ENCODE data around the gene SPDEF. TPM values are rescaled to one million over a fixed set of nuclear protein-coding genes. Genes with fewer than 3 reads are reported as not detected.

Gene SPDEF
- polyA plus RNA-seq, 2 of the 4 experiments (the other 2 are of a cell fraction), result 4.3 to 5.4 TPM

GRCh38 chr6:34519971-34520644 is 36.0 kb downstream of the SPDEF start:
- Histone ChIP-seq H3K4me1 (no peaks in the 10 kb centered on the region), H3K27ac (no peak overlapping the region), H3K4me3 (no peak overlapping the region), H3K4me2 (no peak overlapping the region), H3K9me3 (no peaks in the 10 kb centered on the region)
- ChIA-PET CTCF (interaction anchor here (4.3 kb wide), 1 partner anchor 9 kb away, joined by 15 read pairs; no protein-coding TSS in a partner anchor), POLR2A (no interaction called here)
- TF ChIP-seq HOXA7 (CRISPR knock-in tag; IDR thresholded peaks at IDR 0.05), result no peak
- TF ChIP-seq MAX (IDR thresholded peaks at IDR 0.05), result no peak
- no peak for TF ChIP-seq BHLHE40 (IDR thresholded peaks at IDR 0.05; ENCODE audit: low read depth, low read length)
- no peak for TF ChIP-seq ZC3H11A (IDR thresholded peaks at IDR 0.05)
- no peak for TF ChIP-seq BCL3 (IDR thresholded peaks at IDR 0.05)
- TF ChIP-seq POLR2AphosphoS2 (conservative IDR thresholded peaks at IDR 0.05; ENCODE audit: low read length), result no peak
- no peak for TF ChIP-seq SREBF2 (IDR thresholded peaks at IDR 0.05)
- TF ChIP-seq CTCF (IDR thresholded peaks at IDR 0.05), result no peak
- TF ChIP-seq NPAS2 (CRISPR knock-in tag; IDR thresholded peaks at IDR 0.05; ENCODE audit: borderline replicate concordance), result no peak
- TF ChIP-seq HDAC2 (IDR thresholded peaks at IDR 0.05), result no peak
- no peak for TF ChIP-seq USF2 (IDR thresholded peaks at IDR 0.05)
- TF ChIP-seq NFE2L2 (conservative IDR thresholded peaks at IDR 0.05; ENCODE audit: low read length), result no peak
- TF ChIP-seq CHD2 (IDR thresholded peaks at IDR 0.05; ENCODE audit: low read length, partially characterized antibody), result no peak
- no peak for TF ChIP-seq KDM5A (IDR thresholded peaks at IDR 0.05)
- TF ChIP-seq RFX5 (IDR thresholded peaks at IDR 0.05), result no peak
- TF ChIP-seq EP300 (IDR thresholded peaks at IDR 0.05), result no peak
- no peak for TF ChIP-seq ESRRA (IDR thresholded peaks at IDR 0.05; ENCODE audit: borderline replicate concordance, low read length)
- TF ChIP-seq POLR2A (IDR thresholded peaks at IDR 0.05; ENCODE audit: low read length), result no peak
- no peak for TF ChIP-seq TP53 (CRISPR knock-in tag; IDR thresholded peaks at IDR 0.05)
- DNase-seq (ENCODE audit: low read depth in 1 of 2, low spot score in 1 of 2) (no peak), FAIRE-seq (no peak), ATAC-seq (no peak)
- WGBS (ENCODE audit: missing lambda C conversion rate), result 82% methylated on average over 7 of the region's 8 CpGs

GRCh38 chr6:34518669-34519365 is 37.3 kb downstream of the SPDEF start:
- no peak for DNase-seq (ENCODE audit: low read depth in 1 of 2, low spot score in 1 of 2)
- no peak overlapping the region for H3K4me3 ChIP-seq
- ChIA-PET CTCF (interaction anchor here (4.3 kb wide), 1 partner anchor 10 kb away, joined by 15 read pairs; no protein-coding TSS in a partner anchor), POLR2A (no interaction called here)
- H3K4me1 ChIP-seq, result no peaks in the 10 kb centered on the region
- 63% methylated on average over 4 of the region's 4 CpGs for WGBS (ENCODE audit: missing lambda C conversion rate)
- H3K9me3 ChIP-seq, result no peaks in the 10 kb centered on the region
- no peak overlapping the region for H3K4me2 ChIP-seq
- no peak for ATAC-seq
- H3K27ac ChIP-seq, result no peak overlapping the region
- no peak for FAIRE-seq
- TF ChIP-seq MYC (IDR thresholded peaks at IDR 0.05; ENCODE audit: borderline replicate concordance, low read length) (no peak), TP53 (CRISPR knock-in tag; IDR thresholded peaks at IDR 0.05) (no peak), RNF2 (IDR thresholded peaks at IDR 0.05; ENCODE audit: borderline replicate concordance, low read depth) (no peak), FOXS1 (CRISPR knock-in tag; IDR thresholded peaks at IDR 0.05) (no peak), ZNF302 (CRISPR knock-in tag; IDR thresholded peaks at IDR 0.05) (no peak), HES2 (IDR thresholded peaks at IDR 0.05) (no peak), MAFK (IDR thresholded peaks at IDR 0.05; ENCODE audit: partially characterized antibody) (no peak), EHF (CRISPR knock-in tag; IDR thresholded peaks at IDR 0.05) (no peak), ELK1 (IDR thresholded peaks at IDR 0.05; ENCODE audit: low read depth, low read length) (no peak), REST (IDR thresholded peaks at IDR 0.05) (no peak)

Data from A549 (cell line).